Retinal pigment epithelial cell (primary cell): ENCODE data around the gene ATP9B.

Experiments used
- DNase-seq: peaks from one replicate; pipeline ENCODE4 v3.0.0-alpha.2; 2010; ENCODE audit warnings: low read depth
- H3K4me3 ChIP-seq: 2 replicates; pipeline ENCODE4 v1.5.1; 2011; ENCODE audit warnings: mild to moderate bottlenecking, low read length, control low read depth, moderate library complexity
- CTCF ChIP-seq: conservative IDR thresholded peaks from 2 replicates; pipeline ENCODE4 v1.5.1; 2011; ENCODE audit warnings: low read depth, low read length, control low read depth, inconsistent platforms

ATP9B gene

DNA sequence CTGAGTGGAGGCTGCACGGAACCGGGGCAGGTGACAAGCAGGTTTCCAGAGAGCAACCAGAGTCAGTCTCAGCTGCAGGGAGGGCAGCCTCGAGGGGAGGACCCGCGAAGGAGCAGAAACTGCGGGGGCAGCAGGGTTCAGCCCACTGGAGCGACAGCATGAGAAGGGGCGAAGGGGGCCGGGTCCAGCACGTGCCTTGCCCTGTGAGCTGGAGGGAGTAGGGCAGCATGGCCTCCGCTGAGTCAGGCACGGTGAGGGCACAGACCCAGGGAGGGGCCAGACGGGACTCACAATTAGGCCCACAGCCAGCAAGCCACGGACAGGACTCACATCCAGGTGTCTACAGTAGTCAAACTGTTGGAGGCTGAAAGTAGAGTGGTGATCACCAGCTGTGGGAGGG is 22.7 kb upstream of the ATP9B start:
- DNase-seq: no peak
- no peak overlapping the region for H3K4me3 ChIP-seq
- TF ChIP-seq CTCF: no peak

- no peak for DNase-seq
- no peak overlapping the region for H3K4me3 ChIP-seq
- TF ChIP-seq CTCF: no peak
These were observed 21.5 kb upstream of the ATP9B start for GRCh38 chr18:79047556-79048244.

DNA sequence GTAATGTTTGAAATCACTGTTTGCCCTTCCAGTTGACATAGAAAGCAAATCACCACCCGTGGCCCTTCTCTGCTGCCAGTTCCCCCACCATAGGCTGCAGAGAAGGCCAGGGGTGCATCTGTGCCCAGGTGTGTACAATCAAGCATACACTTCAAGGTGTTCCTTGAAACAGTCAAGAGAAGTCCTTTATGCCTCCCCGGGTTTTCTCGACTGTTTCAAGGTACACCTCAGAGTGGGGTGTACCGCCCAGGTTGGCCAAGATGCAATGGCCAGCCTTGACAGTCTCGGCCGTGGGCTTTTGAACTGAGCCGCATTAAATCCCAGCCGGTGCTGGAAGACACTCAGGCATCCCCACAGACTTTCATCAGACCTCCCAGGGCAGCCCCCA is 21.0 kb upstream of the ATP9B start:
- TF ChIP-seq CTCF: no peak
- no peak for DNase-seq
- no peak overlapping the region for H3K4me3 ChIP-seq

DNA sequence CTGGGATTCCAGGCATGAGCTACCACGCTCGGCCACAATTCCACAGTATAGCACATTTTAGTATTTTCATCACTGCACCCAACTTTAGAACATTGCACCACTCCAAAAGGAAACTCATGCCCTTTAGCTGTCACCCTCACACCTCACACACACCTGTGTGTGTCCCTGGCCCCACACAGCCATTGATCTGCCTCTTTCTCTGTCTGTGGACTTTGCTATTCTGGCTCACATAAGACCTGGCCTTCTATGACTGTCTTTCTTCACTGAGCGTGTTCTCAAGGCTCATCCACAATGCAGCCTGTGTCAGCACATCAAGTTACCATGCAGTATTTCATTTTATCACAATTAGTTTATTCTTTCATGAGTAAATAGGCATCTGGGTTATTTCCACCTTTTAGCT is 19.7 kb upstream of the ATP9B start:
- H3K4me3 ChIP-seq: no peak overlapping the region
- no peak for DNase-seq
- no peak for TF ChIP-seq CTCF

DNA sequence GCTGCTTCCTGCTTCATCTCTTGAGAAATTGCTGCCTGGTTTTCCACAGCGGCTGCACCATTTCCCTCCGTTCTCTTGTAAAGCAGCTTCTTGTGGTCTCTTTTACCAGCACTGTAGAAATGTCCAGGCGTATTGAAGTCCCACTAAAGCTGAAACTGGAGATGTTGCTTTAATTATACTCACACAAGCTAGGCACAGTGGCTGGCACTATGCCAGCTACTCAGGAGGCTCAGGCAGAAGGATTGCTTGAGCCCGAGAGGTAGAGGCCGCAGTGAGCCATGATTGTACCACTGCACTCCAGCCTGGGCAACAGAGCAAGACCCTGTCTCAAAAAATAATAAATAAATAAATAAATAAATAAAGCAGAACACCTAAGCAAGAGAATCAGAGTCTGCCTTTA is 19.2 kb upstream of the ATP9B start:
- no peak for TF ChIP-seq CTCF
- no peak for DNase-seq
- H3K4me3 ChIP-seq: no peak overlapping the region

GRCh38 chr18:79056827-79057367 is 12.3 kb upstream of the ATP9B start:
- H3K4me3 ChIP-seq: no peak overlapping the region
- DNase-seq: no peak
- no peak for TF ChIP-seq CTCF

DNA sequence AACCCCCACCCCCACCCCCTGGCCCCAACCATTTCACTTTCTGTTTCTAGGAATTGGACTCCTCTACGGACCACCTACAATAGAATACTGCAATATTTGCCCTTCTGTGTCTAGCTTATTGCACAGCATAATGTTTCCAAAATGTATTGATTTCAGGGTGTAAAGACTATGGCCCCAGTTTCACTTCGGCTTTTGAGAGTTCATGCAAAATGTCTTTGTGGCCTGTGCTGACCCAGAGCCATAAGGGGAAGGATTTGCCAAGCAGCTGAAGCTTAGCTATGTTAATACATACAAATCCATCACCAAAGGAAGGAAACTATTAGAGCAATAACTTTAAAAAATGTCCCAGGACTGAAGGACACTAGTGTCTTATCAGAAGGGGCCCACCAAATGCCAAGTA is 11.2 kb upstream of the ATP9B start:
- H3K4me3 ChIP-seq: no peak overlapping the region
- TF ChIP-seq CTCF: no peak
- no peak for DNase-seq
